ENCODE measurements around the gene PCDH7.

DNA sequence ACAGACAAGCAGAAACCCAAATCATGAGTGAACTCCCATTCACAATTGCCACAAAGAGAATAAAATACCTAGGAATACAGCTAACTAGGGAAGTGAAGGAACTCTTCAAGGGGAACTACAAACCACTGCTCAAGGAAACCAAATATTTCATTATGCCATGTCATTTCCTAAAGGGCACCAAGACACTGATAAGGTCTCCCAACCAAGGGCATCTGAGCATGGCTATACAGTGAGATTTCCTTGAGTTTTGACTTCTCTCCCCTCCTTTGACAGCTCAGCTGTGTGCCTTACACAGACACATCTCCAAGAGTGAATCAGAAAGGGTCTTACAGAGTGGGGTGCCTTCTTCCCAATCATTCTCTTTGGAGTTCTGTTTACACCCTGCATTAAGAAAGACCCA lies 40.4 kb downstream of the PCDH7 start:
- TF ChIP-seq, protein P1, sequence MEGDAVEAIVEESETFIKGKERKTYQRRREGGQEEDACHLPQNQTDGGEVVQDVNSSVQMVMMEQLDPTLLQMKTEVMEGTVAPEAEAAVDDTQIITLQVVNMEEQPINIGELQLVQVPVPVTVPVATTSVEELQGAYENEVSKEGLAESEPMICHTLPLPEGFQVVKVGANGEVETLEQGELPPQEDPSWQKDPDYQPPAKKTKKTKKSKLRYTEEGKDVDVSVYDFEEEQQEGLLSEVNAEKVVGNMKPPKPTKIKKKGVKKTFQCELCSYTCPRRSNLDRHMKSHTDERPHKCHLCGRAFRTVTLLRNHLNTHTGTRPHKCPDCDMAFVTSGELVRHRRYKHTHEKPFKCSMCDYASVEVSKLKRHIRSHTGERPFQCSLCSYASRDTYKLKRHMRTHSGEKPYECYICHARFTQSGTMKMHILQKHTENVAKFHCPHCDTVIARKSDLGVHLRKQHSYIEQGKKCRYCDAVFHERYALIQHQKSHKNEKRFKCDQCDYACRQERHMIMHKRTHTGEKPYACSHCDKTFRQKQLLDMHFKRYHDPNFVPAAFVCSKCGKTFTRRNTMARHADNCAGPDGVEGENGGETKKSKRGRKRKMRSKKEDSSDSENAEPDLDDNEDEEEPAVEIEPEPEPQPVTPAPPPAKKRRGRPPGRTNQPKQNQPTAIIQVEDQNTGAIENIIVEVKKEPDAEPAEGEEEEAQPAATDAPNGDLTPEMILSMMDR (conservative IDR thresholded peaks at IDR 0.05) = no peak
- no peak for TF ChIP-seq EZH2 (IDR thresholded peaks at IDR 0.05; ENCODE audit: low read depth)
